ENCODE data around the gene NEUROD6. TPM values are rescaled to one million over a fixed set of nuclear protein-coding genes. Genes with fewer than 3 reads are reported as not detected.

Gene NEUROD6
- total RNA-seq, 1 donor, result not detected

- H3K4me3 ChIP-seq (ENCODE audit: low read depth, low read length), result no peak overlapping the region
- no peak for DNase-seq (ENCODE audit: low read depth)
- TF ChIP-seq CTCF (IDR thresholded peaks at IDR 0.05; ENCODE audit: insufficient read depth, low read depth, low read length), result no peak
Observed at GRCh38 chr7:31290601-31291000, 49.9 kb downstream of the NEUROD6 start.

Small RNA genes lying within 50 kb of the gene (small RNA-seq; reads per million reads assigned to genes)
- not detected for gene AC006380.1

Other genes starting within 250 kb of the NEUROD6 start
- gene ITPRID1, start 173.4 kb upstream of the NEUROD6 start, total RNA-seq, result not detected in 2 replicates

Measured in fibroblast of villous mesenchyme (primary cell).